ENCODE data around the gene RANBP3L.
"Not testable (repeated sequence)": the region's sequence is repeated elsewhere in the genome, so short reads cannot be mapped to it uniquely, and the experiment has no call there.

DNA sequence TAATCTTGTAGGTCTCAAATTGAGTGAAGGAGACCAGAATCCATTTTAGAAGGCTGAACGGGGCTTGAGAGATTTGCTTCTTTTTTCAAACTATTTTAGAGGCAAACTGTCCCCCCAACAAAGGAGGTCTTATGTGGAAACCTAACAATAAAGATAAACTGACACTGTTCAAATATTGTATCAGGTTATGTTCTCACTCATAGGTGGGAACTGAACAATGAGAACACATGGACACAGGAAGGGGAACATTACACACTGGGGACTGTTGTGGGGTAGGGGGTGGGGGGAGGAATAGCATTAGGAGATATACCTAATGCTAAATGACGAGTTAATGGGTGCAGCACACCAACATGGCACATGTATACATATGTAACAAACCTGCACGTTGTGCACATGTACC, 102.9 kb downstream of the RANBP3L start:
- TF ChIP-seq POLR2AphosphoS5 (IDR thresholded peaks at IDR 0.05; ENCODE audit: low read depth, low read length); TAF1 (IDR thresholded peaks at IDR 0.05; ENCODE audit: low read depth, low read length); POLR2A (IDR thresholded peaks at IDR 0.05; ENCODE audit: low read depth, low read length); SPI1 (IDR thresholded peaks at IDR 0.05; ENCODE audit: low read depth, low read length); PAX5 (IDR thresholded peaks at IDR 0.05; ENCODE audit: insufficient read depth, low read length, severe bottlenecking); POU2F2 (IDR thresholded peaks at IDR 0.05; ENCODE audit: low read depth, low read length): not testable (repeated sequence)

All from GM12891 (cell line).